Adrenal gland (tissue), 12 donors: Measurements from ENCODE around the gene ELL2. TPM values are rescaled to one million over a fixed set of nuclear protein-coding genes. Genes with fewer than 3 reads are reported as not detected.
"Not testable (repeated sequence)": the region's sequence is repeated elsewhere in the genome, so short reads cannot be mapped to it uniquely, and the experiment has no call there.

Experiments used
- DNase-seq, 7 donors: peaks; one replicate each; pipeline ENCODE4 v3.0.0-alpha.2; 2019 to 2020
- H3K27ac ChIP-seq, 5 donors: fragments of 200-600 bp; sonication (generic) in 4 of 5; 1 replicate in 3 of 5; 2 replicates in 2 of 5; pipeline versions ENCODE4 v1.5.1 to v1.8.0; 2016 to 2020; ENCODE audit warnings: mild to moderate bottlenecking in 1 of 5
- H3K27me3 ChIP-seq: fragments of 200-600 bp; 2 replicates; pipeline ENCODE4 v1.8.0; 2021
- H3K36me3 ChIP-seq, 2 donors: fragments of 200-600 bp; replicated peaks in 1 of 2; 1 replicate in 1 of 2; 2 replicates in 1 of 2; pipeline versions ENCODE4 v1.5.1 to v1.8.0; 2018 to 2022
- H3K4me1 ChIP-seq, 2 donors: fragments of 200-600 bp; replicated peaks in 1 of 2; 1 replicate in 1 of 2; 2 replicates in 1 of 2; pipeline versions ENCODE4 v1.5.1 to v1.8.0; 2018 to 2021
- H3K4me3 ChIP-seq, 4 donors: fragments of 200-600 bp; sonication (generic) in 3 of 4; one replicate each; pipeline ENCODE4 v1.5.1; 2016 to 2018
- H3K9me3 ChIP-seq, 3 donors: fragments of 200-600 bp; sonication (generic) in 1 of 3; replicated peaks in 1 of 3; 1 replicate in 2 of 3; 2 replicates in 1 of 3; pipeline versions ENCODE4 v1.5.1 to v1.8.0; 2016 to 2021
- POLR2A ChIP-seq, 2 donors: fragments of 450-650 bp; IDR thresholded peaks; one replicate each; pipeline ENCODE4 v1.6.1; 2017; ENCODE audit warnings: antibody characterized with exemption in 2 of 2, mild to moderate bottlenecking in 2 of 2, moderate library complexity in 1 of 2
- WGBS, 4 donors: extraction: QIAGEN DNeasy Blood & Tissue Kit in 2 of 4; methylation state at CpG; one replicate each; pipeline versions ENCODE4 v1.1.5 to v1.1.7; 2013 to 2017; 5-methylcytosine and 5-hydroxymethylcytosine counted together
- intact Hi-C, 2 donors: fragments of 100-400 bp; cut with DNase I; formaldehyde crosslinking; loops; one replicate each; pipeline versions ENCODE4 v1.14.1 to v1.15.0; 2022 to 2023
- polyA plus RNA-seq, 3 donors: library from polyadenylated mRNA; stranded (reverse); fragments of 200-250 nt in 2 of 3; fragments of 350-450 nt in 1 of 3; fragmentation: Illumina TruSeq in 1 of 3; extraction: RNeasy Lipid Tissue Mini Kit (QIAGEN cat#74804) in 1 of 3; gene quantifications; one replicate each; pipeline ENCODE4 v1.2.3, GENCODE V29; 2013 to 2014
- total RNA-seq, 9 donors: library from RNA; depleted of rRNA in 4 of 9; stranded (reverse); fragments of >200 nt in 4 of 9; fragments of 120-200 nt in 1 of 9; fragmentation: NEBNext Ultra II Directional in 1 of 9; extraction: Animal tissue kit (Norgen Biotek cat#: 25700) in 1 of 9; gene quantifications; one replicate each; pipeline versions ENCODE4 v1.1.0 to v1.2.4, GENCODE V29; 2013 to 2023
- TF ChIP-seq, protein P1 (sequence below), 6 experiments: fragments of 450-650 bp in 4 of 6; fragments of 200-600 bp in 2 of 6; sonication (generic) in 1 of 6; IDR thresholded peaks; 1 replicate in 5 of 6; 2 replicates in 1 of 6; pipeline versions ENCODE4 v1.5.1 to v1.8.0; 2016 to 2021; ENCODE audit warnings: antibody characterized with exemption in 6 of 6, mild to moderate bottlenecking in 2 of 6, moderate library complexity in 1 of 6
- donor health status: healthy with polysubstance abuse.
- donor health status: Bipolar disorder and iron deficiency.
- donor health status: DM: yes; HTN: yes; CAD: no.
- donor health status: DM: no; HTN: no; CAD: no.
- donor health status: DM: no; HTN: no; CAD: no.
- donor health status: DM: yes; HTN: yes; CAD: no.

The ELL2 gene
- total and polyA plus RNA-seq, 12 donors = 3.4 to 27.5 (median 14.5) TPM

DNA sequence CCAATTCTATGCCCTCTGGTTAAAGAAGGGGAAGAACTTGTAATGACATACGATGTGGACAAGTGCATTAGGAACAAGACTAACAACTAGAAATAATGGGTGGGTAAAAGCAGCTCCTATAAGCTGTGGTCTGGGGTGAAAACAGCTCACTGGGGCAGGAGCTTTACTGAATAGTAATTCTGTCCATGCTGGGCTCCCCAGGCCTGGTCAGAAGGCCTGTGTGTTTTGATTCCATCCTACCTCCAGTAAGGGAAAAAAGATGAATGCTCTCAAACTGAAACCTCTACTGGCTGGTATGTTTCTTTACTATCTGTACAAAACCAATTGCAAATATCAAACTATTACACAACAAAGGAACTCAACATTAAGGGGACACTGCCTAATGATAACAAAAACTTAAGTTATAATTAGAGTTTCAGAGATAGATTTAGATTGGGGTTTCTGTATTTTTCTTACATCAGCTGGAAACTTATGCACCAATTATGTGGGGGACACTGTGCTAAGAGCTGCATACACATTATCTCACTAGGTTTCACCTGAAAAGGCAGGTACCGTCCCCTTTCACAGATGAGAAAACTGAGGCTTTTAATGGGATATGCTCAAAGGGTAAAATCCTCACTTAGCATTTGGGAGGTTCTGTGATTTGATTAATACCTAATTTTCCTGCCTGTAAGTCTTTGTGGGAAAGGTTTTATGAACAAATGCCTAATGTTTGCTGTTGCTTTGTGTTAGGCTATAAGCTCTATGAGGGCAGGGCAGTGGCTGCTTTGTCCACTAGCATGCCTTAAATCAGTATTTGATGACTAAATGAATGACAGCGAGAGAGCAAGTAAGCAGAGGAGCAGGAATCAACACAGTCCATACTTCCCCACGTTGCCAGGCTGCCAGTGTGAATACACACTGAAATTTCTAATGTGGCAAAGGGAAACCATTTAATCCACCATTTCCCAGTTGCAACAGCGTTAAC lies 53.6 kb downstream of the ELL2 start:
- Histone ChIP-seq H3K27me3 (no peaks in the 10 kb centered on the region), H3K9me3 (no peaks in the 10 kb centered on the region), H3K36me3 (no peaks in the 10 kb centered on the region), H3K4me1 (peaks cover 0 to 3% of the 10 kb centered on the region in 2 donors), H3K4me3 (no peak overlapping the region), H3K27ac (no peak overlapping the region)
- no peak for DNase-seq
- 86 to 94% (median 91%) methylated on average over 5 of the region's 5 CpGs for WGBS, 4 donors
- TF ChIP-seq, protein P1, sequence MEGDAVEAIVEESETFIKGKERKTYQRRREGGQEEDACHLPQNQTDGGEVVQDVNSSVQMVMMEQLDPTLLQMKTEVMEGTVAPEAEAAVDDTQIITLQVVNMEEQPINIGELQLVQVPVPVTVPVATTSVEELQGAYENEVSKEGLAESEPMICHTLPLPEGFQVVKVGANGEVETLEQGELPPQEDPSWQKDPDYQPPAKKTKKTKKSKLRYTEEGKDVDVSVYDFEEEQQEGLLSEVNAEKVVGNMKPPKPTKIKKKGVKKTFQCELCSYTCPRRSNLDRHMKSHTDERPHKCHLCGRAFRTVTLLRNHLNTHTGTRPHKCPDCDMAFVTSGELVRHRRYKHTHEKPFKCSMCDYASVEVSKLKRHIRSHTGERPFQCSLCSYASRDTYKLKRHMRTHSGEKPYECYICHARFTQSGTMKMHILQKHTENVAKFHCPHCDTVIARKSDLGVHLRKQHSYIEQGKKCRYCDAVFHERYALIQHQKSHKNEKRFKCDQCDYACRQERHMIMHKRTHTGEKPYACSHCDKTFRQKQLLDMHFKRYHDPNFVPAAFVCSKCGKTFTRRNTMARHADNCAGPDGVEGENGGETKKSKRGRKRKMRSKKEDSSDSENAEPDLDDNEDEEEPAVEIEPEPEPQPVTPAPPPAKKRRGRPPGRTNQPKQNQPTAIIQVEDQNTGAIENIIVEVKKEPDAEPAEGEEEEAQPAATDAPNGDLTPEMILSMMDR (IDR thresholded peaks at IDR 0.05) = no peak
- TF ChIP-seq POLR2A (IDR thresholded peaks at IDR 0.05) = no peak
- intact Hi-C loops = no loop called here

DNA sequence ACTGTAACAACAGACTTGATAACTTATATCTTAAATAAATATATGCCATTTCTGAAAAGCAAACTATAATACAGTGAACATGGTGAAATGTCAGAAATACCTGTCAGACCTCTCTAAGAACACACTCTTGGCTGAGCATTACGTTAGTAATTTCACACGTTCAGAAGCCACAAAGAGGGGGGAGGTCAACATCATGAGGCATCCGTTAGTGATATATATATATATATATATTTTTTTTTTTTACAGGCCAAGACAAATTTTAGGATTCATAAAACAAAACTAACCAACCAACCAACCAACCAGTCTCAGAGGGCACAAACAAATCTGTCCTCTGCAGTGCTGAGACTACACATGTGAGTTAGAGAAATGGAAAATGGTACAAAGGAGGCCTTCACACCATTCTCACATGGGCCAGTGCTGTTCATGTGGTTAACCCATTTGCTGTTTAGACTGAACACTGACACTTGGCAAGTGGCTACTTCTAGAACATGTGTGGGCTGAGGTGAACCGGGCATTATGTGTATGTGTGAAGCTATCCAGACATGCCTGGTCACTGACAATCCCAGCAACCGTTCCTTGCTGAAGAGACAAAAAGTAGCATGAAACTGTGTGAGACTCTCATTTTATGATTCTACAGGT lies 54.5 kb downstream of the ELL2 start:
- intact Hi-C loops = no loop called here
- WGBS, 4 donors = 89 to 95% (median 93%) methylated on average over 4 to 5 of the region's 5 CpGs
- no peak for DNase-seq

DNA sequence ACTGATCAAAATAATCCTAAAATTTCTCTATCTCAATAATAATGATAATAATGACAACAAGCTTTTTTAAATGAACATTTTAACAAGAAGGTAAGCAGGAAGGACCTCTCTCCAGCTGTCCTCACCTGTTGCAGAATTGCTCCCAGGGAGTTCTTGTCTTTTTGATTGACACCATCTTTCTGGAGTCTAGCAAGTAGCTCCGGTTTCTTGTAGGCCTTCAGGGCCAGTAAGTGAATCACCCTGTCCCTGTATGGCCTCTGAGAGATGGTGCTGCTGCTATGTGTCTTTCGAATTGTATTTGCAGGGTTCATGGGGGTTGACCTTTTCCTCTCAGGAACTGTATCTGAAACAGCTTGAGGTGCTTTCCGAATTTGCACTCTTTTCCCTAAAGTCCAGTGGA lies 55.3 kb downstream of the ELL2 start:
- H3K27ac ChIP-seq, H3K27me3 ChIP-seq, H3K4me1 ChIP-seq, H3K4me3 ChIP-seq, DNase-seq, H3K36me3 ChIP-seq, intact Hi-C loops, H3K9me3 ChIP-seq: not testable (repeated sequence)
- WGBS, 4 donors = 52 to 57% (median 54%) methylated on average over 3 of the region's 3 CpGs

More for the DNA sequence above, 54.5 kb downstream of the ELL2 start:
- Histone ChIP-seq H3K27me3 (no peaks in the 10 kb centered on the region), H3K4me3 (no peak overlapping the region), H3K27ac (no peak overlapping the region), H3K9me3 (no peaks in the 10 kb centered on the region), H3K4me1 (peaks cover 0 to 3% of the 10 kb centered on the region in 2 donors), H3K36me3 (no peaks in the 10 kb centered on the region)
- no peak for TF ChIP-seq POLR2A (IDR thresholded peaks at IDR 0.05)
- TF ChIP-seq, protein P1 (IDR thresholded peaks at IDR 0.05) = no peak

DNA sequence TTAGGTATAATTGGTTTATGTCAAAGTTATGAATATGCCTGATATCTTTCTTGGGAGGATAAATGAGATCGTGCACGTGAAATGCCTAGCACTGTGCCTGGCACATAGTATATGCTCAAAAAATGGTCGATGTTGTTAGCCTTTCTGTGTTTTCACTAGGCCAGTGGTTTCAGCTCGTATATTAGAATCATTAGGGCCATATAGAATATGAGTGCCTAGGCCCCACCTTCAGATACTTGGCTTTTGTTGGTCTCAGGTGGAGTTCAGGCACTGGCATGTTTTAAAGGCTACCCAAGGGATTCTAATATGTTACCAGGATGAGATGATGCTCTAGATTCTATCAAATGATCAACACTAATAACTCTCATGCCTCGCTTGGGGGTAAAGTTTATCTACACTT lies 56.8 kb downstream of the ELL2 start:
- no peak for DNase-seq
- intact Hi-C loops = no loop called here
- Histone ChIP-seq H3K4me1 (no peaks in the 10 kb centered on the region), H3K4me3 (no peak overlapping the region), H3K27ac (no peak overlapping the region), H3K9me3 (no peaks in the 10 kb centered on the region), H3K27me3 (no peaks in the 10 kb centered on the region), H3K36me3 (no peaks in the 10 kb centered on the region)
- WGBS, 4 donors = 86 to 97% (median 89%) methylated on average over 5 of the region's 5 CpGs
- TF ChIP-seq POLR2A (IDR thresholded peaks at IDR 0.05) = no peak
- TF ChIP-seq, protein P1 (IDR thresholded peaks at IDR 0.05) = no peak
